Nephron (organoid): ENCODE measurements around the gene FAM72C.
"Not testable (repeated sequence)": the region's sequence is repeated elsewhere in the genome, so short reads cannot be mapped to it uniquely, and the experiment has no call there.

ENCODE experiments used
- H3K27ac Mint-ChIP-seq, 3 experiments: 2 replicates each; pipeline ENCODE4 v1.8.0; 2020; ENCODE audit warnings: mixed read lengths in 3 of 3, mild to moderate bottlenecking in 2 of 3, moderate library complexity in 1 of 3
- H3K27me3 Mint-ChIP-seq: 2 replicates; pipeline ENCODE4 v1.8.0; 2021; ENCODE audit warnings: low read depth, mild to moderate bottlenecking, moderate library complexity, mixed read lengths
- H3K36me3 Mint-ChIP-seq: 2 replicates; pipeline ENCODE4 v1.8.0; 2020; ENCODE audit warnings: low read depth, mixed read lengths
- H3K4me1 Mint-ChIP-seq: 2 replicates; pipeline ENCODE4 v1.8.0; 2020; ENCODE audit warnings: mixed read lengths
- H3K4me3 Mint-ChIP-seq, 3 experiments: 2 replicates each; pipeline ENCODE4 v1.8.0; 2020; ENCODE audit warnings: mild to moderate bottlenecking in 3 of 3, mixed read lengths in 3 of 3, moderate library complexity in 2 of 3
- H3K9me3 Mint-ChIP-seq: 2 replicates; pipeline ENCODE4 v1.8.0; 2020; ENCODE audit warnings: mixed read lengths

The FAM72C gene

DNA sequence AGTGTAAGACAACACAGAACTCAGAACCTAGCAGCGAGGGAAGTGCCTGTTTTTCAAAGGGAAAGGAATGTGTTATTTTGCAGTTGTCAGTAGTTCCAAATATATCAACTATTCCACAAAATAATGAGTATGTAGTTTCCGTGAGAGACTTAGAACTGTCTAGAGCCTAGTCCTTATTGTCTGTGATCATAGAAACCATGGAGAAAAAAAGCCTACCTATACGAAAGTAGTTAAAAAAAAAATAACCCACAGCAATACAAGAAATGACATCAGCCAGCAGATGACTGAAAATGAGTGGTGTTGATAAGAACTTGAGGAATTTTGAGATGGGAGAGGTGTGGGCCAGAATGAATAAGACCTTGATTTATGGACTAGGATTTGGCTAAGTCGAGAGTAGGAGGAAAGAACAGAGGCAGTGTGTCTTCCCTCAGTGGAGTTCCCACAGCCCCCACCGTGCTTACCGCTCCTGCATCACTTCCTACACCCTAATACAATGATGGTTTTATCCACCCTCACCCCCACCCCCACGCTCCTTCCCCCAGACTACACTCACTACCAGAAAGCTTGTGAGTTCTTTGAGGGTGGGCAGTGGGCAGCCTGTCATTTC lies 21.6 kb upstream of the FAM72C start:
- not testable (repeated sequence) for H3K9me3 Mint-ChIP-seq, H3K36me3 Mint-ChIP-seq, H3K27me3 Mint-ChIP-seq, H3K4me1 Mint-ChIP-seq, H3K27ac Mint-ChIP-seq, H3K4me3 Mint-ChIP-seq

DNA sequence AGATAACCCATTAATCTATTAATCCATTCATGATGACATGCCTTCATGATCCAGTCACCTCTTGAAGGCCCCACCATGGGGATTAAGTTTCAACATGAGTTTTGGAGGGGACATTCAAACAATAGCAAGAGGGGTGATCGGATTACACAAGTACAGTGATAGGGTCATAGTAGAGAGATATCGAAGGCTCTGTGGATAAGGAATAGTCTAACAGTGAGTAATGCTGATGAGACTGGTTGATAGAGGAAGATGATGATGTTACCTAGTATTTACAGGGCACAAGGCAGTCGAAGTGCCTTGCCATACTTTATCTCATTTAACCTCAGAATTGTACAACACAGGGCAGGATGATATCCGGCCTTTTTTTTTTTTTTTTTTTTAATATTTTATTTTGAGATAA lies 18.9 kb upstream of the FAM72C start:
- not testable (repeated sequence) for H3K9me3 Mint-ChIP-seq, H3K27me3 Mint-ChIP-seq, H3K36me3 Mint-ChIP-seq, H3K4me1 Mint-ChIP-seq, H3K27ac Mint-ChIP-seq, H3K4me3 Mint-ChIP-seq

DNA sequence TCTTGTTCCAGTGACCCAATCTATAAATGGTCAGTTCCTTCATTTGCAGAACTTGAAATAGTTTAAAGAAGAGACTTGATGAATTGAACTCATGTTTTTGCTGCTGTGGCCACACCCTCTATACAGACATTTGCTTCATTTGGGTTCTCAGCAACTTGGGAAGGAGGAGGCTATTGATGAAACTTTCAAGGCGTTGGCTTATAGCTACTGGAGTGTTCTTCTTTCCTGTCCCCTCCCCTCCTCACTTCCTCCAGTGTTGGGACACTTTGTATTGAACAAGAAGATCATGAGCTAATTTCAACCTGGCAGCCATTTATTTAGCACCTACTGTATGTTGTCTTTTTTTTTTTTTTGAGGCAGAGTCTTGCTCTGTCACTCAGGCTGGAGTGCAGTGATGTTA lies 17.9 kb upstream of the FAM72C start:
- not testable (repeated sequence) for H3K27me3 Mint-ChIP-seq, H3K27ac Mint-ChIP-seq, H3K9me3 Mint-ChIP-seq, H3K36me3 Mint-ChIP-seq, H3K4me1 Mint-ChIP-seq, H3K4me3 Mint-ChIP-seq

DNA sequence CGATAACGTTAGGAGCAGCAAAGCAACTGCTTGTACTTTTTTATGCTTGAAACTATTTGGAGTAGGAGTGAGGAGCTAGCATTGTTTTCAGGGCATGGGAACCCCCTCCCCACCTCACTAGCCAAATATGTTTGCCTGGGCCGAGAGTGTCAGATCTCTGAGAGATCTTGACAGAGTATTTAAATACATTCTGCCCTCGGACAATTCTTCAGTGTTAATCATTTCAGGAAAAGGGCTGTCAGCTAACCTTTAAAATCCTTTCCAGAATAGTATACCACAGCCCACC lies 17.6 kb upstream of the FAM72C start:
- not testable (repeated sequence) for H3K27ac Mint-ChIP-seq

DNA sequence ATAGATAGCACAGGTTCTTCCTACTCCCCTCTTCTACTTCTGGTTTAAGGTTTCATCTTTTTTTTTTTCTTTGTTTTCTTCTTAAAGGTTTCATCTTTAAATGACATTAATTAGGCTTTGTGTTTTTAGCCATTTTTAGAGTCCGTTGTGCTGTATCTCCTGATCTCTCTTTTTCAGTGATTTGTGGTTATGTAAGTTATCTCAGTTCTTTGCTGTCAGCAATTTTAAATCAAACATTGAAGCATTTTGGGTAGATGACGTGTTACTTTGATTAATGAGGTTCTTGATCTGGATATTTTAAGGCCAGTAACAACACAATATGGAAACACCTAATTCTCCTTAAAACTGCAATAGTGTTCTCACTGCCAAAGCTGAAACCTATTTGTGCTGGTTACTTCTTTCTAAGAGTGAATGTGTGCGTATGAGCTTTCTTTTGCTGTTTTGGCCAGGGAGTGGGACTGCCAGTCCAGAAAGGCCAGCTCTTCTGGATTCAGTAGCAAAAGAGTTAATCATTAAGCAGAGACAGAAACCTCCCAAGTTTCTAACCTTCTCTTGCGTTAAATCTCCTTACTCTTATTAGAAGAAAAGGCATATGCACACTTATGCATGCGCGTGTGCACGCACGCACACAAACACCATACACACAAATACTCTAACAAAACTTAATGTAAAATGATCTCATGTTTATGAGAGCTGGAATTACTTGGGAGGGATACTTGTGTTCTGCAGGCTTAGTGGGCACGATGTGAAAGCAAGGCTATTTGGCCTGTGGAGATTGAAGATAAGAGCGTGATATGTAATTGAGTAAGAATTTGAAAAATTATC lies 17.0 kb upstream of the FAM72C start:
- H3K27me3 Mint-ChIP-seq, H3K27ac Mint-ChIP-seq, H3K36me3 Mint-ChIP-seq, H3K9me3 Mint-ChIP-seq, H3K4me3 Mint-ChIP-seq, H3K4me1 Mint-ChIP-seq: not testable (repeated sequence)

More for the DNA sequence above, 17.6 kb upstream of the FAM72C start:
- H3K9me3 Mint-ChIP-seq, H3K4me3 Mint-ChIP-seq, H3K27me3 Mint-ChIP-seq, H3K36me3 Mint-ChIP-seq, H3K4me1 Mint-ChIP-seq: not testable (repeated sequence)

DNA sequence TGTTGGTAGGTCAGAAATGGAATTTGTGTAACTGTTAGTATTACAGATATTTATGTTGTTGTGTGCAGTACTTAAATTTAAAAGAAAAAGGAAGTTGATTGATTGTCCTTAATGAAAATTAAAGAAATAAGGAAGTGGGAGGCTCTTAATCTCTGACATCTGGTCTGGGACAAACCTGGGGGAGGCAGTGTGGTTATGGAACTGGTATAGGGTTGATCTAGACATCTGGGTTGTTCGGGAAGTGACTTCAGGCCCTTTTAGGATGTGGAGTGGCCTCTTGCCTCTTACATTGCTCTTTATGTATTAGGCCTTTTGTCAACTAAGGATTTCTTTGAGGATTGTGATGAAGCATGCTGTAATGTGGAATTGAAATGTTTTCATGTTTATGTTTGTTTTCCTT lies 16.1 kb upstream of the FAM72C start:
- H3K4me3 Mint-ChIP-seq, H3K4me1 Mint-ChIP-seq, H3K27ac Mint-ChIP-seq, H3K9me3 Mint-ChIP-seq, H3K27me3 Mint-ChIP-seq, H3K36me3 Mint-ChIP-seq: not testable (repeated sequence)

DNA sequence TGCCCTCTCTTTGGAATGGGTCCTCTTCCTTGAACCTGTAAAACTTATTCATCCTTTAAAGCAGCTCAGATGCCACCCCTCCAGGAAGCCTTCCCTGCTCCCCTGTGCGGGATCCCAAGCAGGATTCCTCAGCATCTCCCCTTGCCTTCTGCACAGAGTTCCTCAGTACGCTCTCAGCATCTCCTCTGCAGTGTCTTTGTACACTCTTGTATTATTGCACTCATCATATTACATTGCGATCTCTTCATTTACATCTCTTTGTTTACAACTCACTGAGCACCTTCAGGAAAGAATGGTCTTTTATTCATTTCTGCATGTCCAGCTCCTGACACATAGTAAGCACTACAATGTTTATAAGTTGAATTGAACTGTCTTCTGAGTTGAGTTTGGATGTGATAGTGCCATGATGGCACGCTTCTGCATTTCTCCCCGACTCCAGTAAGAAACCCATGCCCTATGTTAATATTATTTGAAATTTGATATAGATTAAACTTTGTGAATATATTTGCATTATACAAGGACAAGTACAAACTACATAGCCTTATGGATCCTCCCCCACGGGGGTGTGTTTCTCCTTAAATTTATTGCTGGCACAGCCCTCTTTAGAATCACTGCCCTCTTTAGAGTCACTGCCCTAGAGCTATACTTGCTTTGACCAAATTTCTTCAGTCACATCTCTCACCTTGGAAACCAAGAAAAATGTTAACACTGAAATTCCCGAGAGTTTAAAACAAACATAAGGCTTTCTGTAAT lies 13.1 kb upstream of the FAM72C start:
- not testable (repeated sequence) for H3K4me1 Mint-ChIP-seq, H3K9me3 Mint-ChIP-seq, H3K36me3 Mint-ChIP-seq, H3K4me3 Mint-ChIP-seq, H3K27me3 Mint-ChIP-seq, H3K27ac Mint-ChIP-seq

DNA sequence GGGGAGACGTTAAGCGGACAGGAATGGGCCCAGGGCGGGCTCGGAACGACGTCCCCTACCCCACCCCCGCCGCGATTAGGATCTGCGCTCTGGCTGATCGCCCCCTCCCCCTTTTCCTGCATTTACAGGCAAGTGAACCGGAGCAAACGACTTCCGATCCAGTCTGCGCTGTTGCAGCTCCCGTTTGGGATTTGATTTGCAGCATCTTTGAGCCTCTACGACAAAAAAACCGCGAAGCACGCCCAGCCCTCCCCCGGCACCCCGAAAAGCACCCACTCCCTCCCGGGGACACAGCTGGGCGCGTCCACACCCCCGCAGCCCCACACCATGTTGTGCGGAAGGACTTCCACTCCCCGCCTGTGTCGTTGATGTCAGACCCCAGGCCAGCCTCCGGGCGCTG lies 2.6 kb upstream of the FAM72C start:
- H3K36me3 Mint-ChIP-seq, H3K9me3 Mint-ChIP-seq, H3K27me3 Mint-ChIP-seq, H3K27ac Mint-ChIP-seq, H3K4me1 Mint-ChIP-seq: not testable (repeated sequence)
- H3K4me3 Mint-ChIP-seq = peak overlapping the region; percentile 81 to 88 (median 88)

DNA sequence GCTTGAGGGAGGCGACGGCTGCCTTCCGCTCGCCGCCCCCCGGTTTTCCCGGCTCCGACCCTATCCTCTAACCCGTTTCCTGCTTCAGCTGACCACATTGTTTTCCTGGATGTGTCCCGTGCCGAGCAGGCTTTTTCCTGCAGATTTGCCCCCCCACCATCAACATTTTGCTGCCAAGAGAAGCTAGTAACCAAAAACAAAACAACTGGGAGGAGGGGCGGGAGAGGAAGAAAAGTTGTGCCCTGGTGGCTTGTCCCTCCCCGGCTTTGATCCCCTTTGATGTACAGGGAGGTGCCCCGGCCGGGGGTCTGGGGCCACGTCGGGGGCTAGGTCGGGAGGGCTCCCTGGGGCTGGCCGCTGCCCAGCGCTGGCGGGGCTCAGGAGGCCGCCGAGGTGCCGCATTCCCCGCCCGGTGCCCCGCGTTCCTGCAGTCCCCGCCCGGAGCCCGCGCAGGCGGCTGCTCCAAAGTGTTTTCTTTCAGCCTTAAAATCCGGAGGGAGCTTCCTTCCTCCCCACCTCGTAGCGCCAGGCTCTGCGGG lies 2.2 kb upstream of the FAM72C start:
- peak overlapping the region; percentile 89 to 93 (median 90) for H3K4me3 Mint-ChIP-seq

DNA sequence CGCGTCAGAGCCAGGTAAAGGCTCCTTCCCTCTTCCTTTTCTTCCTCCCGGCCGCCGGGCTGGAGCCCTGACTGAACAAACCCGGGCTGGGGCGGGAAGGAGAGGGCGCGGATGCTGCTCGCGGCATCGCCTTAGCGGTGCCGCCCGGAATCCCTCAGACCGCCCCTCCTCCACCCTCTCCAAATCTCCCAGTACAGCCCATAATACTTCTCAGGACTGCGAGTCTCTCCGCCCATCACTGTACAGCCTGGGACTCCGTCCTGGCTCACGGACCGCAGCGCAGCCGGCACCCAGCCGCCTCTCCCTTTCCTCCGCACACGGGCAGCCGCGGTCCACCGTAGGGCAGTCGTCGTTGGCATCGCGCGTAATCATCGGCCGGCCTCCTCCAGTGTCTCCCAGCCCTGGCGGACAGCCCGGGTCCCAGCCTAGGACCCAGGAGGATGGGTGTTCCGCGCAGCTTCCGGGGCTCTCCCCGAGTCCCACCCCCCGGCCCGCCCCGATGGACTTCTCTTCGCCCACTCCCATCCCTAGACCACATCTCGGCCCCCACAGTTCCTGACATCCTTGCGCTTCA lies 1.1 kb upstream of the FAM72C start:
- not testable (repeated sequence) for H3K27ac Mint-ChIP-seq, H3K27me3 Mint-ChIP-seq, H3K4me3 Mint-ChIP-seq, H3K36me3 Mint-ChIP-seq, H3K9me3 Mint-ChIP-seq, H3K4me1 Mint-ChIP-seq

More for the DNA sequence above, 2.2 kb upstream of the FAM72C start:
- H3K27me3 Mint-ChIP-seq, H3K9me3 Mint-ChIP-seq, H3K36me3 Mint-ChIP-seq, H3K4me1 Mint-ChIP-seq: not testable (repeated sequence)
- H3K27ac Mint-ChIP-seq = peak overlapping the region in 2 of 3 experiments; percentile 68 to 69

DNA sequence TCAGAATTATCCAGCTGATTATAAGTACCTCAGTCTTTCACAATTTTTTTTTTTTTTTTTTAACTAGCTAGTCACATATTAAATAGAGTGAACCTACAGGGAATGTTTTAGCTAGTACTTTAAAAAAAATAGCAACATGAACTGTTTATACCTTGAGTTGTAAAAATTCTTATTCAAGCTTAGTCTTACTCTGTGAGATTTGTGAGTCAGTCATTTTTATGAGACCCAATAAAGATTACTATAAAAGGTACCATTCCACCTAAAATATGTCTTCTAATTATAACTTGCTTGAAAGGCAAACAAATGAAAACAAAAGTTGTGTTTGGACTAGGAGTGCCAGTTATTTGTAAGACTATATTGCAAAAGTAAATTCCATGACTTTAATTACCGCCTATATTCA lies 5.9 kb downstream of the FAM72C start:
- H3K4me1 Mint-ChIP-seq, H3K4me3 Mint-ChIP-seq, H3K27me3 Mint-ChIP-seq, H3K36me3 Mint-ChIP-seq, H3K9me3 Mint-ChIP-seq, H3K27ac Mint-ChIP-seq: not testable (repeated sequence)

DNA sequence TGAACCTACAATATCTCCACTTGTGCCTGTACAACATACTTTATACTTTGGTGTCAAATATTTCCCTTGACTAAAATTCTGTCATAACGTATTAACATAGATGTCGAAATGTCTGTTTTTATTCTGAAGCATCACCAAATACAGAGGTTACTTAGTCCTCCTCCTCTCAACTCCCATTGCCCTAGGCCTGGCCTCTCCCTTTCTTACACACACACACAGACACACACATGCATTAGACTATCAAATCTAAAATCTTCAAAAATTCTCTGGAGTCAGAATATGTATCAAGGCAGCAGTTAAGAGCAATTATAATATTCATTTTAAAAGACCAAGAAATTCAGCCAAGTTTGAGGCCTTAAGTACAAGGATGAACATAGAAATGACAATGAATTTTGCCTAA lies 7.5 kb downstream of the FAM72C start:
- not testable (repeated sequence) for H3K27ac Mint-ChIP-seq, H3K4me1 Mint-ChIP-seq, H3K27me3 Mint-ChIP-seq, H3K9me3 Mint-ChIP-seq, H3K36me3 Mint-ChIP-seq, H3K4me3 Mint-ChIP-seq

DNA sequence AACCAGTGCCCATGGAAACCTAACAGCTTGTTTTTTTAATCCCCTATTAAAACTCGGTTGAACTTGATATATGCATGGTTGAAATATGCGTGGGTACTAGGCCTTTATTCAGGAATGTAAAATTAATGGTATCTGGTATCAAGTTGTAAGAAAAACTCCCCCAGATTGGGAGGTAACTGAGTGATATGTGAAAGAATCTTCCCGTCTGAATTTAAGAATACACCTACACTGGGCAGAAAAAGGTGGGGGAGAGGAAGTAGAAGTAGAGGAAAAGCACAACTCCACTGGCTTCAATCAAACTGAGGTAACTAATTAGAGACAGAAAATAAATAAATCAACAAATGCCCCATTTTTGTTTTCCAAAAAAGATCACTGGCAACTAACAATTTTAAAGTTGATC lies 15.9 kb downstream of the FAM72C start:
- not testable (repeated sequence) for H3K27me3 Mint-ChIP-seq, H3K4me1 Mint-ChIP-seq, H3K4me3 Mint-ChIP-seq, H3K36me3 Mint-ChIP-seq, H3K27ac Mint-ChIP-seq, H3K9me3 Mint-ChIP-seq

DNA sequence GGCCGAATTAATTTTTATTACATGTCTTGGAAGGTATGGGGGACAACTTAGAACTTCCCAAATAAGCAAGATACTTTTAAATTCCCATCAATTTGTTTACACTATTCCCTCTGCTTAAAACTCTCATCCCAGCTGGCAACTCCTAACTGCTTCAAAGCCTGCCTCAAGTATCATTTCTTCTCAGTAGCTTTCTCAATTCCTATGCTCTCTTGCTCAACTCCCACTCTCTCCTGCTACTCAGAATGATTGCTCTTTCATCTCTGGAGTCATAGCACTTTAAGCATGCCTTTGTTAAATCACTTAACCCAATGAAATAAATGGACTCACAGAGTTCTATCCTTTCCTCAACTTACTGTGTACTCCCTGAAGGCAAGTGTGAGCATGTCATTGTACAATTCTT lies 18.9 kb downstream of the FAM72C start:
- H3K9me3 Mint-ChIP-seq, H3K27me3 Mint-ChIP-seq, H3K36me3 Mint-ChIP-seq, H3K27ac Mint-ChIP-seq, H3K4me1 Mint-ChIP-seq, H3K4me3 Mint-ChIP-seq: not testable (repeated sequence)
